ENCODE measurements around the gene GALNT9.
"Not testable (repeated sequence)": the region's sequence is repeated elsewhere in the genome, so short reads cannot be mapped to it uniquely, and the experiment has no call there.

Gene GALNT9

GRCh38 chr12:132263451-132264049 is 65.8 kb downstream of the GALNT9 start:
- no peak for DNase-seq

GRCh38 chr12:132263061-132263360 is 66.4 kb downstream of the GALNT9 start:
- no peak for DNase-seq

- DNase-seq = no peak
Measured at GRCh38 chr12:132262256-132263060, 66.9 kb downstream of the GALNT9 start.

DNA sequence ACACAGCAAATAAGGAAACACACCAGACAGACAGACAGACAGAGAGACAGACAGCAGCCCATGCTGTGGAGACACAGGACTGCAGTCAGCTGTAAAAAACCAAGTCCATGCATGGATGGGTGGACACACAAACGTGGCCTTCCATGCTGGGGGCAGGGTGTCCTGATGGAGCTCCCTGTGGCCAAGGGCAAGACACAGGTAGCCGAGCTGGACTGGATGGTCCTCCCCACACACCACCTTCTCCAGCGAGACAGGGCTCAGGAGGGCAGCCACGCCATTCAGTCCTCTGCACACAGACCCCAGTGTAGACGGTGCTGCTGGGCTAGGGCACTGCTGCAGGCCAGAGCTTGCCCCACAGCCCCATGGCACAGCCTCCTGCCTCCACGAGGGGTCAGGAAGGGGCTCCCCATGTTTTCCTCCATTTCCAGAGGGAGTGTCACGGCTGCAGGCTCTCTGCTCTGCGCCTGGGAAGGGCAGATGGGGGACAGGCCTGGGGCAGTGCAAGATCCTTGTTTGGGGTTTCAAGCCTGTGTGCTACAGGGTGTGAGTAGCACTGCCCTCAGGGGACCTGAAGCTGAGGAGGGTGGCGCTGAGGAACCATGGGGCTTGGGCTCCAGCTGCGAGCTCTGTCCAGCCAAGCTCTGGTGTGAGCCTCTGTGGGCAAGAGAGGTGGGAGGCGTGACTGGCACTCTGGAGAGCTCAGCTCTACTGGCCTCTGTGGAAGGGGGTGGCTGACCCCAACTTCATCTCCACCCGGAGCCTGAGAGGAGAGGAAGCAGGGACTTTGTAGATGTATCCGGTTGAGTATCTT is 67.9 kb downstream of the GALNT9 start:
- DNase-seq = no peak

DNA sequence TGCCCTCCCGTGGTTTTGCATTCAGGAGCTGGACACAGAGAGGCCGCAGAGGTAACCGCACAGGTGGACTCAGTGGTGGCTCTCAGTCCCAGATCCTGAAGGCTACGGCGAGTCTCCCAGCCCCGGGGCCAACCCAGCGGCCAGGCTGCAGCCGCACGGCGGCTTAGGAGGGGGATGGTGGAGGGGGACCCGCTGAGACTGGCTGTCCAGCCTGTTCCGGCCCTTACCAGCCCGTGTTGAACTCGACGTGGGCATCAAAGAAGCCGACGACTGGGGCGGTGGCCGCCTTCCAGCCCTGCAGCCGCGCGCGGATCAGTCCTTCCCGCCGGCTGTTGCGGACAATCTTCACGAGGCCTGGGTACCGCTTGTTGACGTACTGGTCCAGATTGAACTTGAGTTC is 68.7 kb downstream of the GALNT9 start:
- no peak for DNase-seq

DNA sequence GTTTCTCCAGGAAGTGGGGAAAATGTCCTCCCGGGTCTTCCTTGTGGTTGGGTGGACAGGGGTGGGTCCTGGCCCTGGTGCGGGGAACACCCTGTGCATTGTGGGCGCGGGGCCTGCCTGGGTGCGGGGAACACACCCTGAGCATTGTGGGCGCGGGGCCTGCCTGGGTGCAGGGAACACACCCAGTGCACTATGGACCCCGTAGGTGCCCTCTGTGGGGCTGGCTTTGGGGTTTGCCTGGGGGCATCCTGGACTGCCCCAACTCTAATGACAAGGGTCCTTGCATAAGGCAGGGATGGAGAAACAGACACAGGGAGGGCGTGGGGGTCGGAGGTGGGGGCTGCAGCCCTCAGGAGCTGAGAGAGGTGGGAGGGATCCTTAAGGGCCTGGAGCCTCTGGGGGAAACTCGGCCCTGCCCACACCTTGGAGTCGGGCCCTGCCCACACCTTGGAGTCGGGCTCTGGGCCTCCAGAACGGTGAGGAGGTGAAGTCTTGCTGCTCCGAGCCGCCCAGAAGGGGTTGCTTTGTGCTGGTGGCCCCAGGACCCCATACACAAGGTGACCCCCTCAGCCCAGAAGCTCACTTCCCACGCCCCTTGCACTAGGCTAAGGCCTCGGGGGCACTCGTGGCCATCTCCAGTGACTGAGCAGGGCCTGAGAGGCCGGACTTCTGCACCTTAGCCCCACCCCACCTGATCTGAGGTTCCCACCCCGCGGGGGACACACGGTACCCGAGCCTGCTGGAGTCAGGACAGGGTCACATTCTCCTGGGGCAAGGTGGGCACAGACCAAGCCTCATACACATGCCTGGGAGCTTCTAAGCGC is 69.3 kb downstream of the GALNT9 start:
- DNase-seq = no peak

DNA sequence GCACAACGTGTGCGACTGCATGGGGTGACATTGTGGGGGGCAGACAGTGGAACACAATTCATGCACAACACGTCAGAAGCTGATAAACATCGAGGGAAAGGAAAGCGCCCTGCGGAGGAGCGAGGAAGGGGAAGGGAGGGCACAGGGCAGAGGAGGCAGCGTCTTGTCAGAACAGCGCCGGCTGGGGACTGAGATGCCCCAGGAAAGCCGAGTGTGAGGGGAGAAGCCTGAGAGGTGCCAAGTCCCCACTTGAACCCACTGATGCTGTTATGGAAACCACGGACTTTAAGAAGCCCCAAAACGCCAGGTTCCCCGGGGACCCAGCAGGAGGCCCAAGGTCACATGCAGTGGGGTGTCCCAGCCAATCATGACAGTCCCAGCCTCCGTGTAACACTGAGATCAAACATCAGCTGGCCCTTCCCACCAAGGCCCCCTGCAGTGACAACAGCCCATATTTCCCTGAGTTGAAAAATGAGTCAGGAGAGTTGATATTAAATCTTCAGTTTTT is 70.0 kb downstream of the GALNT9 start:
- no peak for DNase-seq

DNA sequence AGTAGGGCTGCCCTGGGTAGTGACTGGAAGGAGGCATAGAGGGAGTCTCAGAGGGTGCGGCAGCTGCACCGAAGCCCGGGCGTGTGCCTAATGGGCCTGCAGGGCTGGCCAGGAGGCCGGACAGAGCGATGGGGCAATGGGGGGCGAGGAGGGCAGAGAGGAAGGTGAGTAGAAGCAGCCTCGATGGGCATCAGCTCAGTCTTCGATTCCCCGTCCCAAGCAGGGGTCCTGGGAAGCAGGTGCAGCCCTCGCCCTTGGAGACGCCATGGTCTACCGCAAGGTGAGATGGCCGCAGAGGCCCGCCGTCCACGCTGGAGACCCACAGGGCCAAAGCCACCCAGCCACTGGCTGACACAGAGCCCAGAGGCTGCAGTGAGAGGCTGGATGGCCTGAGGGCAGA is 70.8 kb downstream of the GALNT9 start:
- no peak for DNase-seq

DNA sequence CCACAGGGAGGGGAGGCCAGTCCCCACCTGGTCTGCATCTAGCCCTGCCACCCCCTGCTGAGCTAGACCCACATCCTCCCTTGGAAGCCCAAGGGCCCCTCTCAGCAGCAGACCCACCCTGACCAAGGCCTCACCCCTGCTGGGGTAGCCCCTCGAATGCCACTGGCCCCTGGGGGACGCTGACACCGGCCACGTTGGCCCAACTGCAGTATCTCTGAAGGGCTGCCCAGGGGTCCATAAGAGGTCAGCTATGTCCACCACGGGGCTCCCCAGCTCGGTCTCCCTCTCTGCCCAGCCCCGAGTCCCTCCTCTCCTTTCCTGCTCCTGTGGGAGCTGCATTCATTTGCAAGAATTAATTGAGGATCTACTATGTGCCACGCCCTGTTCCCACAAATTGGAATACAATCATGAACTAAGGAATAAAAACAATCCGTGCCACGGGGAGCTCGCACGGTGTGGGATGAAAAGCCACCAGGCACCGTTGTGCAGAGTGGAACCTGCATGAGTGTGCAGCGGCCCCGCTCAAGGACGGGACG is 71.4 kb downstream of the GALNT9 start:
- no peak for DNase-seq

GRCh38 chr12:132257206-132257954 is 72.0 kb downstream of the GALNT9 start:
- DNase-seq = no peak

DNA sequence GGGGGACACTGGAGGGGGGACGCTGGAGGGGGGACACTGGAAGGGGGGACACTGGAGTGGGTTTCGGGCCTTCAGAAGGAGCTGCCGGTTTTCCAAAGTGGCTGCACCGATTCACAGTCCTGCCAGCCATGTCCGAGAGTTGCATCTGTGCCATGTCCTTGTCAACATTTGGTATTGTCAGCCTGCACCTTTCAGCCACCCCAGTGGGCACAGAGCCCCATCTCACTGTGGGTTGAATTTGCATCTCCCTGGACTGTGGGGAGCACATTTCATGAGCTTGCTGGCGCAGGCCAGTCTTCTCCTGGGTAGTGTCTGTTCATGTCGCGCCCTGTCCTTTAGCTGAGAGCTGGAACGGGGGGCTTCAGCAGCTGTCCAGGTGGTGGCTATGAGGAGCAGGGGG is 72.7 kb downstream of the GALNT9 start:
- no peak for DNase-seq

GRCh38 chr12:132255642-132256041 is 73.7 kb downstream of the GALNT9 start:
- DNase-seq = no peak

- DNase-seq = no peak
Measured at GRCh38 chr12:132253698-132254480, 75.5 kb downstream of the GALNT9 start.

DNA sequence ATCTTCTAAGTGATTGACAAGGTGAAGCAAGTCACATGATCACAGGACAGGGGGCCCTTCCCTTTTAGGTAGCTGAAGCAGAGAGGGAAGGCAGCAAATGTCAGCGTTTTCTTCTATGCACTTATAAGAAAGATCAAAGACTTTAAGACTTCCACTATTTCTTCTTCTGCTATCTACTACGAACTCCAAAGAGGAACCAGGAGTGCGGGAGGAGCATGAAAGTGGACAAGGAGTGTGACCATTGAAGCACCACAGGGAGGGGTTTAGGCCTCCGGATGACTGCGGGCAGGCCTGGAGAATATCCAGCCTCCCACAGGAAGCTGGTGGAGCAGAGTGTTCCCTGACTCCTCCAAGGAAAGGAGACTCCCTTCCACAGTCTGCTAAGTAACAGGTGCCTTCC is 76.4 kb downstream of the GALNT9 start:
- DNase-seq = not testable (repeated sequence)

DNA sequence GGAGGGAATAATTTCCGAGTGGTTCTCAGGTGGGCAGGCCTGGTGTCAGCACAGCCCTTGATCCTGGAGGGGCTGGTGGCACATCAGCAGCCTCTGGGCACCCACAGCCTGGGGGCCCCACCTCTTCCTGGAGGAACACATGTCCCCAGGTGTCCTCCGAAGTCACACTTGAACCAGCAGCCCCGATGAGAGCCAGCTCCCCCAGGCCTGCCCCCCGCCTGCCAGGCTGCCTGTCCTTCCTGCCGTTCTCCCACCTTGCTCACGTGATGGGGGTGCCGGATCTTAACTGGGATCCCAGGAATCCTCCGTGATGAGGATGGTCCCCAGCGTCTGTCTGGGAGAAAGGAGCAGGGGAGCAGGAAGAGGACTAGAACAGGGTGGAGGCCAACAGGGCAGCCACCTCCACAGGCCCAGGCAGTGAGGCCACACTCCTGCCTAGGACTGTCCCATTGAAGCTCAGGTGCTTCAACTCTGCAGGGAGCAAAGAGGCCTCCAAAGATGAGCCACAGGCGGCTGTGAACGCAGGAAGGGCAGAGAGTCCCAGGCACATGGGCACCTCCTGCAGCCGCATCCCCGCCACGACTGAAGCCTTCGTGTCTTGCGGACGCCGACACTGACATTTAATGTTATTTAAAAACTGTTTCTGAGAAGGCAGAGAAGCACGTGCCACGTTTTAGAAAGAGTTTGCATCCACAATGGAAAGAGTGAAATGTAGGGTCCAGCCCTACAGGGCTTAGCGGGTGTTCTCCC is 77.5 kb downstream of the GALNT9 start:
- DNase-seq = no peak

GRCh38 chr12:132251310-132251709 is 78.1 kb downstream of the GALNT9 start:
- no peak for DNase-seq

- DNase-seq = no peak
Measured at GRCh38 chr12:132250707-132251106, 78.7 kb downstream of the GALNT9 start.

DNA sequence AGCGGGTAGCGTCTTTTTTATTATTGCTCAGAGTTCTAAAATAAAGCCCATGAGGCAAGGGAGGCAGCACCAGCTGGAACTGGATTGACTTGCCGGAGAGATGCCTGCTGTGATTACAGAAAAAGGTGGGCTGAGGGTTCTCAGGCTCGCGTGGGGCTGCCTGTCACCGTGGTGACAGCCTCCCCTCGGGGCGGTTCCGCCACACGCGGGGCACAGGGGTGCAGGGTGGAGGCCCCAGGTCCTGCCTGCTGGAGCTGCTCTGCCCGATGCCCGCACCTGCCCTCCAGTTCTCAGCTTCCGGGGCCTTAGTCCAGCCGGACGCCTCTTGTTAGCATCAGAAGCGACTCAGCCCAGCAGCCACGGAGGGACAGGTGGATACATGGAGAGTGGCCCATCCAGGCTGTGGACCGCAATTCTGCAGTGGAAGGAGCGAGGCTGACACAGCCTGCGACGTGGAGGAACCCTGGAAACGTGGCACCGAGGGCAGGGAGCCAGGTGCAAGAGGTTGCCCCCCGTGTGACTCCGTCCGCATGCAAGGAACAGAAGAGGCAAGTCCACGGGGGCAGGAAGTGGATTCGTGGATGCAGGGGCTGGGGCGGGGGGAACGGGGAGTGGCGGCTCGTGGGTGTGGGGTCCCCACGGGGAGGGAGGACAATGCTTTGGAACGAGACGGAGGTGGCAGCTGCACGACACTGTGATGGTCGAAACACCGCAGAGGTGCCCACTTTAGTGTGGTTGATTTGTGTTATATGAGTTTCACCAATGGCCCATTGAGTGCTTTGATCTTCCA is 79.5 kb downstream of the GALNT9 start:
- DNase-seq = no peak

DNA sequence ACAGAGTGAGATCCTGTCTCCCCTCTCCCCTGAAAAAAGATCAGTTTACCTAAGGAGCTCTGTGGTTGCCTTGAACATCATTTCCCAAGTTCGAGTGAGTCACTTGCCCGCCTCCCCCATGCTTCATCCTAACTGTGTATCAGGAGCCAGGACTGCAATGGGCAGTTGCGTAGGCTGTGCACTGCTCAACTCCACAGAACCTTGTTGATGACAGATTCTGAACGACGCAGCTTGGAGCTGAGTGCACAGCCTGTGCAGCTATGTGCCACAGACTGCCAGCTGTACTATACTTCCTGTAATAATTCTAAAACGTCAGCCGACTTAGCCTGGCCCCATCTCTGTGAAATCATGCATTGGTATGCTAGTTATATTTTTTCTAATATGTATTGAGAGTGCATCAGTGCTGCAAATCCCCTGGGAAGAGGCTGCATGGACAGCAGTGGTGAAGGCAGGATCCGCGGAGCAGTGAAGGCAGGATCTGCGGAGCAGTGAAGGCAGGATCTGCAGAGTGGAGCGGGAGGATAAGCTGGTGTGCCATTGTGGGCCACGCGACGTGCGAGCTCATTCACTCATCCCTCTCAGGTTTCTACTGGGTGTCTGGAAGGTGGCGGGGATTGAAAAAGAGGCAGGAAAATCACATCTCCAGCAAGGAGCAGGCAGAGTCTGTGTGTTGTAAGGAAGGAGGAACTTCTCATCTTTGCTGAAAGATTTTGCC is 80.8 kb downstream of the GALNT9 start:
- DNase-seq = no peak

All from NCI-H2227 treated with DMSO at 0.1 percent for 48 hours (cell line).